B cell (primary cell): ENCODE results near the gene CLEC2L. TPM values are rescaled to one million over a fixed set of nuclear protein-coding genes. Genes with fewer than 3 reads are reported as not detected.

Experiments used
- ATAC-seq: fragments of 200-7000 bp; cut with Tn5 transposase; one replicate; pipeline ENCODE4 v1.10.0; 2021; ENCODE audit warnings: low read depth, mild to moderate bottlenecking, moderate number of reproducible peaks, moderate library complexity
- CTCF ChIA-PET: fragments of 350-600 bp; sonication (Branson Sonifier 250); formaldehyde crosslinking; loops from one replicate; lab custom pipeline; 2021; ENCODE audit warnings: antibody characterized with exemption, inconsistent platforms; lab: Charles Lee
- POLR2A ChIA-PET: fragments of 350-600 bp; sonication (Branson Sonifier 250); formaldehyde crosslinking; loops from one replicate; lab custom pipeline; 2021; ENCODE audit warnings: antibody characterized with exemption; lab: Charles Lee
- DNase-seq: peaks from one replicate; pipeline ENCODE4 v3.0.0; 2013
- H2AFZ ChIP-seq: 2 replicates; pipeline ENCODE4 v1.6.1; 2012; ENCODE audit warnings: mild to moderate bottlenecking, low read depth, low read length; ENCODE audit not compliant: insufficient read depth, poor library complexity, severe bottlenecking
- H3K27ac ChIP-seq, 2 donors: 1 replicate in 1 of 2; 2 replicates in 1 of 2; pipeline ENCODE4 v1.5.1; 2012 to 2013; ENCODE audit warnings: low read length in 2 of 2, mild to moderate bottlenecking in 2 of 2, moderate library complexity in 1 of 2
- H3K27me3 ChIP-seq, 4 experiments: fragments of 200-600 bp in 1 of 4; sonication (generic) in 1 of 4; replicated peaks in 1 of 4; 1 replicate in 2 of 4; 2 replicates in 2 of 4; pipeline versions ENCODE4 v1.6.1 to v1.7.0; 2013 to 2016; ENCODE audit warnings: low read length in 3 of 4, mild to moderate bottlenecking in 2 of 4, mixed read lengths in 1 of 4, moderate library complexity in 1 of 4; ENCODE audit not compliant: insufficient read depth in 4 of 4, control insufficient read depth in 3 of 4; ENCODE audit errors: control extremely low read depth in 1 of 4
- H3K36me3 ChIP-seq, 2 experiments: replicated peaks in 1 of 2; 1 replicate in 1 of 2; 2 replicates in 1 of 2; pipeline versions ENCODE4 v1.6.1 to v1.7.1; 2013; ENCODE audit warnings: low read length in 1 of 2; ENCODE audit not compliant: insufficient read depth in 2 of 2, control insufficient read depth in 1 of 2; ENCODE audit errors: control extremely low read depth in 1 of 2, extremely low read depth in 1 of 2
- H3K4me1 ChIP-seq, 2 donors: fragments of 200-600 bp in 1 of 2; sonication (generic) in 1 of 2; 1 replicate in 1 of 2; 2 replicates in 1 of 2; pipeline versions ENCODE4 v1.5.1 to v1.6.1; 2013 to 2017; ENCODE audit warnings: low read length in 2 of 2; ENCODE audit not compliant: control insufficient read depth in 2 of 2, insufficient read depth in 2 of 2
- H3K4me2 ChIP-seq: replicated peaks from 2 replicates; pipeline ENCODE3; 2012; ENCODE audit warnings: mild to moderate bottlenecking, low read depth, low read length; ENCODE audit not compliant: poor library complexity, severe bottlenecking
- H3K4me3 ChIP-seq, 5 experiments: fragments of 200-600 bp in 1 of 5; sonication (generic) in 1 of 5; 1 replicate in 3 of 5; 2 replicates in 2 of 5; pipeline versions ENCODE4 v1.5.1 to v1.7.0; 2011 to 2016; ENCODE audit warnings: low read length in 4 of 5, mild to moderate bottlenecking in 4 of 5, low read depth in 2 of 5, control low read depth in 1 of 5, moderate library complexity in 1 of 5; ENCODE audit not compliant: insufficient read depth in 1 of 5; ENCODE audit errors: control extremely low read depth in 1 of 5, extremely low read depth in 1 of 5
- H3K79me2 ChIP-seq: fragments of 200-600 bp; sonication (generic); one replicate; pipeline ENCODE4 v1.6.0; 2016; ENCODE audit warnings: low read length; ENCODE audit not compliant: control insufficient read depth, insufficient read depth
- H3K9ac ChIP-seq: fragments of 200-600 bp; sonication (generic); 2 replicates; pipeline ENCODE4 v1.6.1; 2017; ENCODE audit warnings: mild to moderate bottlenecking, low read length, moderate library complexity
- H3K9me3 ChIP-seq, 3 donors: one replicate each; pipeline versions ENCODE4 v1.6.1 to v1.7.1; 2013; ENCODE audit warnings: low read length in 2 of 3; ENCODE audit not compliant: control insufficient read depth in 2 of 3, insufficient read depth in 1 of 3; ENCODE audit errors: control extremely low read depth in 1 of 3
- H4K20me1 ChIP-seq: 2 replicates; pipeline ENCODE4 v1.6.0; 2012; ENCODE audit warnings: mild to moderate bottlenecking, low read length; ENCODE audit not compliant: insufficient read depth, control insufficient read depth, poor library complexity, severe bottlenecking
- H3K27ac Mint-ChIP-seq: one replicate; pipeline ENCODE4 v1.8.0; 2021; ENCODE audit warnings: mixed read lengths
- H3K27me3 Mint-ChIP-seq: one replicate; pipeline ENCODE4 v1.8.0; 2021; ENCODE audit warnings: mixed read lengths
- H3K4me1 Mint-ChIP-seq: one replicate; pipeline ENCODE4 v1.8.0; 2021; ENCODE audit warnings: mixed read lengths
- H3K4me3 Mint-ChIP-seq: one replicate; pipeline ENCODE4 v1.8.0; 2021; ENCODE audit warnings: mixed read lengths
- H3K9me3 Mint-ChIP-seq: one replicate; pipeline ENCODE4 v1.8.0; 2022; ENCODE audit warnings: mixed read lengths; ENCODE audit not compliant: insufficient read depth
- EZH2 ChIP-seq: IDR thresholded peaks from 2 replicates; pipeline ENCODE4 v1.6.1; 2012; ENCODE audit warnings: borderline replicate concordance, low read depth, mild to moderate bottlenecking, moderate library complexity, low read length; ENCODE audit not compliant: insufficient read depth, poor library complexity, severe bottlenecking
- WGBS: methylation state at CpG from one replicate; pipeline ENCODE4 v1.1.5; 2013; ENCODE audit warnings: missing lambda C conversion rate; ENCODE audit not compliant: insufficient coverage; 5-methylcytosine and 5-hydroxymethylcytosine counted together
- intact Hi-C: fragments of 100-400 bp; cut with micrococcal nuclease; formaldehyde crosslinking; loops from one replicate; pipeline ENCODE4 v1.10.0; 2022
- polyA minus RNA-seq: library from RNA; depleted of rRNA, polyadenylated mRNA; stranded (reverse); fragments of >200 nt; gene quantifications from 2 replicates; pipeline ENCODE4 v1.2.3, GENCODE V29; 2012
- polyA plus RNA-seq: library from polyadenylated mRNA; depleted of rRNA; stranded (reverse); fragments of >200 nt; gene quantifications from 2 replicates; pipeline ENCODE4 v1.2.3, GENCODE V29; 2012
- total RNA-seq, 2 donors: library from RNA; stranded (reverse); fragments of 120-200 nt in 1 of 2; gene quantifications; 1 replicate in 1 of 2; 2 replicates in 1 of 2; pipeline versions ENCODE4 v1.2.3 to v1.2.4, GENCODE V29; 2013 to 2022
- TF ChIP-seq, protein P1 (sequence below): fragments of 200-600 bp; IDR thresholded peaks from one replicate; pipeline ENCODE4 v1.8.0; 2022; ENCODE audit warnings: antibody characterized with exemption, mild to moderate bottlenecking

Gene CLEC2L
- total RNA-seq: not detected in 2 replicates
- 0.28 TPM for total RNA-seq (2013)
- not detected in 2 replicates for polyA plus RNA-seq
- not detected in 2 replicates for polyA minus RNA-seq

DNA sequence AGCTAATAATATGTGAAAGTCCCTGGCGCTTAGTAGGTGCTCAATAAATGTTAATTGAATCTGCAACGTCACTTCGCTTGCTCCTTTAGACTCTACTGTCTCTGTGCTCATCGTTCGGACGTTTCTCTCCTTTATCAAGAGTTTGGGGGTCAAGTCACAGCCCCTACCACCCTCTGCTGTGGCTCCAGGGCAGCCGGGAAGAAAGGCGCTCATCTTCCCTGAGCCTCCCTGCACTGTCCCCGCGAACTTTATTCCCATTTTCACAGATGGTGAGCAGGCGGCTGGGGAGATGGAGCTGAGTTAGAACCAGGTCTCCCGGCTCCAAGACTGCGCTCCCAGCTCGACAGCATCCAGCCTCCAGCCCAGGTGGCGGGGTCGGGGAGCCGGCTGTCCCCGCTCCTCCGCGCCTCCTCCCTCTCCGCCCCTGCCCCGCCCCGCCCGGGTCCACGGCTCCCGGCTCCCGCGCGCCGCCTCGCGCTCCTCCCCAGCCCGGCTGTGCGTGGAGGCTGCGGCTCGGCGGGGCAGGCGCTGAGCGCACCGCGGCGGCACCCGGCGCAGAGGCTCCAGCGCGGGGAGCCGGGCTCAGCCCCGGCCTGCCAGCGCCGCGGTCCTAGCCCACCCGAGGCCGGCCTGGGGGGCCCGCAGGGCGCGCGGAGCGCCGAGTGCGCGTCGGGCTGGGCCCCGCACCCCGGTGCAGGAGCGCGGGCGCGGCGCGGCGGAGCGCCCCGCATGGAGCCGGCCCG lies at the start of gene CLEC2L:
TSS of gene CLEC2L (plus strand) at position 487 of the 743 bp plus-strand sequence. CDS start at position 730, 243 bp downstream.
- Histone ChIP-seq H3K36me3 (no peaks in the 10 kb centered on the region), H3K4me3 (no peak within 1 kb of the TSS), H3K27me3 (peaks cover 0 to 43% (median 3%) of the 10 kb centered on the region in 4 experiments), H4K20me1 (no peaks in the 10 kb centered on the region), H3K79me2 (no peaks in the 10 kb centered on the region), H3K27ac (no peak within 1 kb of the TSS), H3K9ac (no peak within 1 kb of the TSS), H2AFZ (no peak within 1 kb of the TSS), H3K9me3 (peaks cover 0 to 13% (median 0%) of the 10 kb centered on the region in 3 donors), H3K4me1 (peaks cover 0 to 4% of the 10 kb centered on the region in 2 donors), H3K4me2 (peak within 1 kb of the TSS; percentile 19)
- DNase-seq: no peak
- CTCF ChIA-PET: interaction anchor here (0.8 kb wide), 1 partner anchor 48 kb away, joined by 3 read pairs; no protein-coding TSS in a partner anchor
- TF ChIP-seq, protein P1, sequence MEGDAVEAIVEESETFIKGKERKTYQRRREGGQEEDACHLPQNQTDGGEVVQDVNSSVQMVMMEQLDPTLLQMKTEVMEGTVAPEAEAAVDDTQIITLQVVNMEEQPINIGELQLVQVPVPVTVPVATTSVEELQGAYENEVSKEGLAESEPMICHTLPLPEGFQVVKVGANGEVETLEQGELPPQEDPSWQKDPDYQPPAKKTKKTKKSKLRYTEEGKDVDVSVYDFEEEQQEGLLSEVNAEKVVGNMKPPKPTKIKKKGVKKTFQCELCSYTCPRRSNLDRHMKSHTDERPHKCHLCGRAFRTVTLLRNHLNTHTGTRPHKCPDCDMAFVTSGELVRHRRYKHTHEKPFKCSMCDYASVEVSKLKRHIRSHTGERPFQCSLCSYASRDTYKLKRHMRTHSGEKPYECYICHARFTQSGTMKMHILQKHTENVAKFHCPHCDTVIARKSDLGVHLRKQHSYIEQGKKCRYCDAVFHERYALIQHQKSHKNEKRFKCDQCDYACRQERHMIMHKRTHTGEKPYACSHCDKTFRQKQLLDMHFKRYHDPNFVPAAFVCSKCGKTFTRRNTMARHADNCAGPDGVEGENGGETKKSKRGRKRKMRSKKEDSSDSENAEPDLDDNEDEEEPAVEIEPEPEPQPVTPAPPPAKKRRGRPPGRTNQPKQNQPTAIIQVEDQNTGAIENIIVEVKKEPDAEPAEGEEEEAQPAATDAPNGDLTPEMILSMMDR: no peak
- TF ChIP-seq EZH2: no peak
- POLR2A ChIA-PET: no interaction called here
- intact Hi-C loops: no loop called here
- H3K4me1 Mint-ChIP-seq: peaks cover 3% of the 10 kb centered on the region
- peaks cover 49% of the 10 kb centered on the region for H3K27me3 Mint-ChIP-seq
- H3K4me3 Mint-ChIP-seq: peak within 1 kb of the TSS; percentile 30
- no peak for ATAC-seq
- H3K9me3 Mint-ChIP-seq: no peaks in the 10 kb centered on the region
- WGBS: 5% methylated on average over 71 of the region's 75 CpGs
- H3K27ac Mint-ChIP-seq: no peak within 1 kb of the TSS

DNA sequence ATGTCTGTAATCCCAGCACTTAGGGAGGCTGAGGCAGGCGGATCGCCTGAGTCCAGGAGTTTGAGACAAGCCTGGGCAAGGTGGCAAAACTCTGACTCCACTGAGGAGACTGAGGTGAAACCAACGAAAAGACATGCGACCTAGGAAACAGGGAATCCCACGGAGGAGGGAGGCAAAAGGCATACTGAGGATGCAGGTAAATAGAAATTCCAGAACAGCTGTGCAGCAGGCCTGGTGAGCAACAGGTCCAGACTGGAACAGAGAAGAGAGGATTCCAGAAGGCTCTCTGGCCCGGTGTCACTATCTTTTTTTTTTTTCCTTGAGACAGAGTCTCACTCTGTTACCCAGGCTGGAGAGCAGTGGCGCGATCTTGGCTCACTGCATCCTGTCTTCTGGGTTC lies 47.3 kb upstream of the CLEC2L start:
- ATAC-seq: no peak

More for the DNA sequence above, 47.3 kb upstream of the CLEC2L start:
- 98% methylated on average over 8 of the region's 8 CpGs for WGBS
- H4K20me1 ChIP-seq: no peaks in the 10 kb centered on the region
- peaks cover 5% of the 10 kb centered on the region for H3K9me3 Mint-ChIP-seq
- no peak for DNase-seq
- H3K79me2 ChIP-seq: no peaks in the 10 kb centered on the region
- H3K4me1 Mint-ChIP-seq: no peaks in the 10 kb centered on the region
- no peak overlapping the region for H3K27ac Mint-ChIP-seq
- no peak overlapping the region for H3K4me3 ChIP-seq
- peaks cover 0 to 4% (median 0%) of the 10 kb centered on the region in 4 experiments for H3K27me3 ChIP-seq
- CTCF ChIA-PET: no interaction called here
- H3K4me2 ChIP-seq: no peak overlapping the region
- POLR2A ChIA-PET: no interaction called here
- no peak overlapping the region for H3K9ac ChIP-seq
- intact Hi-C loops: no loop called here
- no peak overlapping the region for H3K4me3 Mint-ChIP-seq
- H3K27me3 Mint-ChIP-seq: peaks cover 11% of the 10 kb centered on the region
- no peaks in the 10 kb centered on the region for H3K4me1 ChIP-seq
- peaks cover 0 to 12% (median 0%) of the 10 kb centered on the region in 3 donors for H3K9me3 ChIP-seq
- H3K27ac ChIP-seq: no peak overlapping the region
- no peaks in the 10 kb centered on the region for H3K36me3 ChIP-seq
- H2AFZ ChIP-seq: no peak overlapping the region
- TF ChIP-seq, protein P1: no peak
- TF ChIP-seq EZH2: no peak
